D721Med (cell line): ENCODE data around the gene HOTAIR.

Experiments used
- DNase-seq: peaks from one replicate; pipeline ENCODE4 v3.0.0; 2011; ENCODE audit warnings: low spot score; ENCODE audit not compliant: insufficient read length
- FAIRE-seq: peaks from 2 replicates; lab custom pipeline; 2011; peaks lifted over from hg19 to GRCh38; lab: Jason Lieb, UNC
- CTCF ChIP-seq: IDR thresholded peaks from 2 replicates; pipeline ENCODE4 v1.5.1; 2012; ENCODE audit warnings: mild to moderate bottlenecking, control low read depth; ENCODE audit not compliant: insufficient read depth; ENCODE audit errors: missing control alignments

HOTAIR gene

GRCh38 chr12:54015018-54015931, 40.5 kb upstream of the HOTAIR start:
- DNase-seq (no peak), FAIRE-seq (no peak)
- no peak for TF ChIP-seq CTCF

- DNase-seq (no peak), FAIRE-seq (no peak)
- TF ChIP-seq CTCF = no peak
Observed at GRCh38 chr12:54014377-54015017, 39.7 kb upstream of the HOTAIR start.

GRCh38 chr12:54012631-54013409, 38.1 kb upstream of the HOTAIR start:
- TF ChIP-seq CTCF = no peak
- DNase-seq = no peak
- FAIRE-seq = no peak

GRCh38 chr12:54011665-54012532, 37.1 kb upstream of the HOTAIR start:
- DNase-seq (no peak), FAIRE-seq (no peak)
- no peak for TF ChIP-seq CTCF

GRCh38 chr12:54010972-54011664, 36.4 kb upstream of the HOTAIR start:
- FAIRE-seq (no peak), DNase-seq (no peak)
- TF ChIP-seq CTCF = no peak
